Transverse colon (tissue), 4 donors: Measurements from ENCODE around the gene SCML1. TPM values are rescaled to one million over a fixed set of nuclear protein-coding genes. Genes with fewer than 3 reads are reported as not detected.
A peak's percentile ranks its signal among the peaks of the same experiment; 100 is the strongest.
"Not testable (repeated sequence)": the region's sequence is repeated elsewhere in the genome, so short reads cannot be mapped to it uniquely, and the experiment has no call there.

Experiments
- DNase-seq: peaks from one replicate; pipeline ENCODE4 v3.0.0-alpha.2; 2019
- H3K27ac ChIP-seq, 4 donors: fragments of 200-600 bp; sonication (generic); 2 replicates each; pipeline ENCODE4 v1.5.1; 2016 to 2018; ENCODE audit warnings: inconsistent platforms in 4 of 4
- H3K27me3 ChIP-seq: fragments of 200-600 bp; sonication (generic); 2 replicates; pipeline ENCODE4 v1.5.1; 2017; ENCODE audit warnings: inconsistent platforms
- H3K36me3 ChIP-seq, 4 donors: fragments of 200-600 bp; sonication (generic); 2 replicates each; pipeline ENCODE4 v1.5.1; 2017 to 2019; ENCODE audit warnings: inconsistent platforms in 4 of 4
- H3K4me1 ChIP-seq, 4 donors: fragments of 200-600 bp; sonication (generic); 2 replicates each; pipeline ENCODE4 v1.5.1; 2017 to 2020; ENCODE audit warnings: inconsistent platforms in 4 of 4
- H3K4me3 ChIP-seq, 4 donors: fragments of 200-600 bp; sonication (generic); 1 replicate in 1 of 4; 2 replicates in 3 of 4; pipeline versions ENCODE4 v1.5.1 to v1.6.1; 2017 to 2019; ENCODE audit warnings: inconsistent platforms in 4 of 4
- H3K9me3 ChIP-seq, 2 donors: fragments of 200-600 bp; sonication (generic); 2 replicates each; pipeline ENCODE4 v1.5.1; 2017 to 2019; ENCODE audit warnings: inconsistent platforms in 2 of 2
- CTCF ChIP-seq, 5 experiments: fragments of 200-600 bp in 3 of 5; fragments of 450-650 bp in 2 of 5; sonication (generic) in 3 of 5; IDR thresholded peaks; 1 replicate in 2 of 5; 2 replicates in 3 of 5; pipeline ENCODE4 v1.5.1; 2016 to 2017; ENCODE audit warnings: antibody characterized with exemption in 5 of 5, inconsistent platforms in 3 of 5, mild to moderate bottlenecking in 2 of 5, moderate library complexity in 1 of 5
- EP300 ChIP-seq: sonication (generic); formaldehyde crosslinking; IDR thresholded peaks from one replicate; pipeline ENCODE4 v1.6.1; 2017; ENCODE audit warnings: antibody characterized with exemption, low read depth
- POLR2A ChIP-seq: fragments of 450-650 bp; IDR thresholded peaks from one replicate; pipeline ENCODE4 v1.6.1; 2016; ENCODE audit warnings: antibody characterized with exemption, mild to moderate bottlenecking, moderate library complexity
- POLR2AphosphoS5 ChIP-seq, 3 donors: sonication (generic); formaldehyde crosslinking; IDR thresholded peaks; one replicate each; pipeline ENCODE4 v1.6.1; 2016; ENCODE audit warnings: antibody characterized with exemption in 3 of 3
- WGBS, 2 donors: methylation state at CpG; one replicate each; pipeline ENCODE4 v1.1.5; 2018; ENCODE audit warnings: low coverage in 1 of 2; 5-methylcytosine and 5-hydroxymethylcytosine counted together
- in situ Hi-C, 4 donors: fragments of 200-750 bp; cut with MboI; loops; one replicate each; pipeline versions ENCODE4 v1.15.0 to v1.15.1; 2017; ENCODE audit warnings: low sequenced_read_pairs in 3 of 4, low pct_ligation_motif_present in 1 of 4, low pct_unique_long_range_greater_than_20kb in 1 of 4
- intact Hi-C: fragments of 100-400 bp; cut with DNase I; formaldehyde crosslinking; loops from one replicate; pipeline ENCODE4 v1.15.1; 2023; ENCODE audit warnings: low total_unique reads
- total RNA-seq, 4 donors: library from RNA; depleted of rRNA; stranded (reverse); fragments of >200 nt; gene quantifications; one replicate each; pipeline ENCODE4 v1.1.0, GENCODE V29; 2016

The SCML1 gene
- total RNA-seq, 4 donors from 2014 or later, result 9.7 to 21.1 (median 13.8) TPM

GRCh38 chrX:17773221-17773876 lies 36.1 kb downstream of the SCML1 start:
- in situ Hi-C loops (no loop called here), intact Hi-C loops (no loop called here)
- no peaks in the 10 kb centered on the region for H3K36me3 ChIP-seq
- no peaks in the 10 kb centered on the region for H3K27me3 ChIP-seq
- no peak for DNase-seq
- H3K4me3 ChIP-seq, result no peak overlapping the region
- TF ChIP-seq POLR2A (no peak), CTCF (IDR thresholded peaks at IDR 0.05) (no peak), POLR2AphosphoS5 (IDR thresholded peaks at IDR 0.05) (no peak), EP300 (no peak)
- no peaks in the 10 kb centered on the region for H3K4me1 ChIP-seq
- H3K9me3 ChIP-seq, result no peaks in the 10 kb centered on the region
- 69 to 81% methylated on average over 4 to 8 of the region's 8 CpGs for WGBS, 2 donors
- no peak overlapping the region for H3K27ac ChIP-seq

- H3K9me3 ChIP-seq, result no peaks in the 10 kb centered on the region
- intact Hi-C loops (no loop called here), in situ Hi-C loops (no loop called here)
- 91 to 100% methylated on average over 1 of the region's 1 CpG for WGBS, 2 donors
- DNase-seq, result no peak
- no peaks in the 10 kb centered on the region for H3K4me1 ChIP-seq
- H3K4me3 ChIP-seq, result no peak overlapping the region
- no peaks in the 10 kb centered on the region for H3K36me3 ChIP-seq
- no peak for TF ChIP-seq POLR2A
- TF ChIP-seq CTCF (IDR thresholded peaks at IDR 0.05), result no peak
- no peak overlapping the region for H3K27ac ChIP-seq
- H3K27me3 ChIP-seq, result no peaks in the 10 kb centered on the region
Measured at GRCh38 chrX:17774053-17774452, 36.8 kb downstream of the SCML1 start.

- intact Hi-C loops (no loop called here), in situ Hi-C loops (no loop called here)
- WGBS, 2 donors, result 85% methylated on average over 2 of the region's 2 CpGs; no CpG with 5 or more reads in 1 of the 2 donors
- H3K27ac ChIP-seq, result no peak overlapping the region
- no peak for DNase-seq
- H3K4me3 ChIP-seq, result no peak overlapping the region
- no peaks in the 10 kb centered on the region for H3K27me3 ChIP-seq
- no peaks in the 10 kb centered on the region for H3K9me3 ChIP-seq
- no peaks in the 10 kb centered on the region for H3K36me3 ChIP-seq
- TF ChIP-seq POLR2A (no peak), CTCF (IDR thresholded peaks at IDR 0.05) (no peak), POLR2AphosphoS5 (IDR thresholded peaks at IDR 0.05) (no peak)
- H3K4me1 ChIP-seq, result no peaks in the 10 kb centered on the region
Measured at GRCh38 chrX:17778997-17779396, 41.7 kb downstream of the SCML1 start.

GRCh38 chrX:17779434-17779833 lies 42.1 kb downstream of the SCML1 start:
- intact Hi-C loops, result no loop called here
- Histone ChIP-seq H3K4me1 (no peaks in the 10 kb centered on the region), H3K4me3 (no peak overlapping the region), H3K27ac (no peak overlapping the region), H3K36me3 (no peaks in the 10 kb centered on the region), H3K27me3 (no peaks in the 10 kb centered on the region), H3K9me3 (no peaks in the 10 kb centered on the region)
- no peak for DNase-seq
- in situ Hi-C loops, result no loop called here
- TF ChIP-seq POLR2A (no peak), CTCF (IDR thresholded peaks at IDR 0.05) (no peak), EP300 (no peak), POLR2AphosphoS5 (IDR thresholded peaks at IDR 0.05) (no peak)
- WGBS, 2 donors, result 43 to 77% methylated on average over 1 to 4 of the region's 4 CpGs

GRCh38 chrX:17786554-17787347 lies 49.5 kb downstream of the SCML1 start:
- in situ Hi-C loops, H3K27me3 ChIP-seq, H3K4me1 ChIP-seq, H3K27ac ChIP-seq, H3K9me3 ChIP-seq, H3K36me3 ChIP-seq, intact Hi-C loops: not testable (repeated sequence)
- peak; percentile 33 for DNase-seq
- H3K4me3 ChIP-seq, result peak overlapping the region in 1 of 4 donors; percentile 36
- WGBS, 2 donors, result 52% methylated on average over 23 of the region's 31 CpGs; no CpG with 5 or more reads in 1 of the 2 donors
